Left kidney (tissue), 8 donors: ENCODE measurements around the gene DMRTC1. TPM values are rescaled to one million over a fixed set of nuclear protein-coding genes. Genes with fewer than 3 reads are reported as not detected.
"Not testable (repeated sequence)": the region's sequence is repeated elsewhere in the genome, so short reads cannot be mapped to it uniquely, and the experiment has no call there.

ENCODE experiments used
- DNase-seq: peaks from one replicate; pipeline ENCODE4 v3.0.0-alpha.2; 2013
- long read RNA-seq, 8 donors: transcript quantifications; one replicate each; lab custom pipeline, GENCODE V29; 2026
- polyA plus RNA-seq: library from polyadenylated mRNA; unstranded; fragments of 120-200 nt; gene quantifications from one replicate; pipeline ENCODE4 v1.2.1, GENCODE V29; 2013; ENCODE audit not compliant: insufficient read length

DMRTC1 gene
- polyA plus RNA-seq: not detected
- long read RNA-seq, donor 1: 0 reads
- long read RNA-seq, donor 2: 0 reads
- long read RNA-seq, donor 3: 0 reads
- long read RNA-seq, donor 4: 0 reads
- long read RNA-seq, donor 5: 0 reads
- long read RNA-seq, donor 6: 0 reads
- long read RNA-seq, donor 7: 0 reads
- long read RNA-seq, donor 8: 0 reads

- not testable (repeated sequence) for DNase-seq
Measured at GRCh38 chrX:72943819-72944169, at the start of gene DMRTC1. Gene DMRTC1 (minus strand): TSS chrX:72943837. CDS start chrX:72875694, 68,143 bp downstream.

DNA sequence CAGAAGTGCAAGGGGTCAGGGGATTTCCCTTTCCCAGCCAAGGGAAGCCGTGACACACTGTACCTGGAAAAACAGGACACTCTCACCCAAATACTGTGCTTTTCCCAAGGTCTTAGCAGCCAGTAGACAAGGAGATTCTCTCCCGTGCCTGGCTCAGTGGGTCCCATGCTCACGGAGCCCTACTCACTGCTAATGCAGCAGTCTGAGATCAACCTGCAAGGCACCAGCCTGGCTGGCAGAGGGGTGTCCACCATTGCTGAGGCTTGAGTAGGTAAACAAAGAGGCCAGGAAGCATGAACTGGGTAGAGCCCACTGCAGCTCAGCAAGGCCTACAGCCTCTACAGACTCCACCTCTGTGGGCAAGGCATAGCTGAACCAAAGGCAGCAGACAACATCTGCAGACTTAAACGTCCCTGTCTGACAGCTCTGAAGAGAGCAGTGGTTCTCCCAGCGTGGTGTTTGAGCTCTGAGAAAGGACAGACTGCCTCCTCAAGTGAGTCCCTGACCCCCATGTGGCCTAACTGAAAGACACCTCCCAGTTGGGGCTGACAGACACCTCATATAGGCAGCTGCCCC lies 37.3 kb upstream of the DMRTC1 start:
- DNase-seq: not testable (repeated sequence)

GRCh38 chrX:72974885-72975284 lies 31.2 kb upstream of the DMRTC1 start:
- not testable (repeated sequence) for DNase-seq

DNA sequence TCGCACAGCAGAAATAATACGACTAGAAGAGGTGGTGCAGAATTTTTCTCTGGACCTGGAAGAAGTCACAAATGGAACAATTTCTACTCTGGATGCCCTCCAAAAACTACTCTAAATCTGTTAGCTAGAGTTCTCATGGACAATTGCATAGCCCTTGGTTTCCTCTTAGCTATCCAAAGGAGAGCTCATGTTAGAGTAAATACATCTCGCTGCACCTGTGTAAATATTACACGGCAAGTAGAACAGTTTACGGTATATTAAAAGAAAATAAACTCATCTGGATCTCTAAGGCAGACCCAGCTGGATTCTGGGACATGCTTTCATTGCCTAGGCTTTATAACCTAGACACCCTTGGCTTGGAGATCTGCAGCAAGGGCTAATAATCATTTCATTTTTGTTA lies 28.2 kb upstream of the DMRTC1 start:
- not testable (repeated sequence) for DNase-seq

DNA sequence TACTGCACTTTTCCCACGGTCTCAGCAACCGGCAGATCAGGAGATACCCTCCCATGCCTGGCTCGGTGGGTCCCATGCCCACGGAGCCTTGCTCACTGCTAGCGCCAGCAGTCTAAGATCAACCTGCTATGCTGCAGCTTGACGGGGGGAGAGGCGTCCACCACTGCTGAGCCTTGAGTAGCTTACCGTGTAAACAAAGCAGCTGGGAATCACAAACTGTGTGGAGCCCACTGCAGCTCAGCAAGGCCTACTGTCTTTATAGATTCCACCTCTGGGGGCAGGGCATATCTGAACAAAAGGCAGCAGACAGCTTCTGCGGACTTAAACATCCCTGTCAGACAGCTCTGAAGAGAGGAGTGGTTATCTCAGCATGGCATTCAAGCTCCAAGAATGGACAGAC lies 16.3 kb upstream of the DMRTC1 start:
- not testable (repeated sequence) for DNase-seq

- DNase-seq: not testable (repeated sequence)
Measured at GRCh38 chrX:72943035-72943818, 410 bp downstream of the DMRTC1 start.

GRCh38 chrX:72942272-72942671 lies 1.4 kb downstream of the DMRTC1 start:
- not testable (repeated sequence) for DNase-seq

DNA sequence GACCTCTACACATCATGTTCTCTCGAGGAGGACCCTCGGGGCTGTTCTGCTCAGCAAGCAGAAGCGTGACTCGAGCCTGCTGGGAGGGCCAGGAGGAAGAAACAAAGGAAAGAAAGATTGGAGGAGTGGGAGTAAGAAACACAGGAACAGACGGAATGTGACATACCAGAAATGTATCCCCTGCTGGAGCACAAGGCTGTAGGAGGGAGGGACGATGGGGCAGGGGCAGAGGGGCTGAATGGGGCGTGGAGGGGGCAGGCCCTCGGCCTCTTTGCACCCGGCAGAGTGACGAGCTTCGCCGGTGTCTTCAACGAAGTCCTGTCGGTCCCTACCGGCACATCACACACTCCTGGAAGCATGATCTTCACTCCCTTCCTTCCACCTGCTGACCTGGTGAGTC lies 5.7 kb downstream of the DMRTC1 start, which contains the start of gene FAM236A:
Gene FAM236A, plus strand, starts transcription at position 301 of the 400 bp plus-strand sequence. Its CDS starts 57 bp downstream, at position 358.
- not testable (repeated sequence) for DNase-seq

DNA sequence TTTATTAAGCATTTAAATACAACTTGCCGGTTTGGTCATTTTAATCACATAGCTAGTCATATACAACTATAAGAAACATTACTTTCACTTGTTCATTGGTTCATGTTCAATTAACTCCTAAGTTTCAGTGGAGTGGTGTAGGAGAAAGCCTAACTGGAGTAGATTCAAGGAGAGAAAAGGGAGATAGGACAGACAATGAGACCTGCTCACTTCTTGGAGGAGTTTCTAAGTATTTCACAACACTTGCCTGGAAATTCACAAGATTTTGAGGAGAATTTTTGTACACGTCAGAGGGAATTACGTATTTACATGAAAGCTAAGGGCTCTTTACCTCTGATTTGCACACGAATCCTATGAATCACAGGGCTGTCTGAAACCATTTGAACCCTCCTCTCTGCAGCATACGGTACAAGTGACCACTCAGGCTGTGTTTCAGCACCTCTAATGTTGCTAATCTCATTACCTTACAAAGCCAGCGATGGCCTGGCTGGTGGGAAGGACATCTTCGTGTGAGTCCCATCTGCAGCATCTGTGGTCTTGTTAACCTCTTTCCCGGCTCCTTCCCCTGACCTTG lies 6.7 kb downstream of the DMRTC1 start:
- not testable (repeated sequence) for DNase-seq

- not testable (repeated sequence) for DNase-seq
Measured at GRCh38 chrX:72936455-72936854, 7.2 kb downstream of the DMRTC1 start.

GRCh38 chrX:72932283-72932682 lies 11.4 kb downstream of the DMRTC1 start:
- not testable (repeated sequence) for DNase-seq

DNA sequence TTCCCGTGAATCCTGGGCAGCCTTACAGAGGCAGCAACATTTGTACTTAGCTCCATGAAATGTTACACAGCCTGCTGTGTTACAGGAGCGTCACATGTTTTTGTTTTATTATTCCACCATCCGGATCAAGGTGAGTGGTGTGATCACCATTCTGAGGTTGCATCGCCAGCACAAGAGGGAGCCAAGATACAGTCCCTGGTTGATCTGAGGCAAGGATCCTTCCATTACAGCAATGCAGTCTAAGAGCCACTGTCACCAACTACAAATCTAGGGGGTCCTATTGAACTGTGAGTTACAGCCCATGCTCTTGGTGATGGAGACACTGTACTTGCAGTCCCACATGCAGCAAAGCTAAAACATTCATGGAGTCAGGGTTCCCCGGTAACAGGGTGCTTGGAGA lies 27.5 kb downstream of the DMRTC1 start:
- DNase-seq: not testable (repeated sequence)

DNA sequence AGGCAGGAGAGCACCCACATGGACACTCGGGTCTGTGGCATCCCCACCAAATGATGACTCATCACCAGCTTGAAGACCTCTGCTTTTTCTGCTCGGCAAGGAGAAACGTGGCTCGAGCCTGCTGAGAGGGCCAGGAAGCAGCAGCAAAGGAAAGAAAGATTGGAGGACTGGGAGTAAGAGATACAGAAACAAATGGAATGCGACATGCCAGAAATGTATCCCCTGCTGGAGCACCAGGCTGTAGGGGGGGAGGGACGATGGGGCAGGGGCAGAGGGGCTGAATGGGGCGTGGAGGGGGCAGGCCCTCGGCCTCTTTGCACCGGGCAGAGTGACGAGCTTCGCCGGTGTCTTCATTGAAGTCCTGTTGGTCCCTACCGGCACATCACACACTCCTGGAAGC lies 31.3 kb downstream of the DMRTC1 start, which contains the start of gene FAM236C:
Gene FAM236C, plus strand, starts transcription at position 301 of the 400 bp plus-strand sequence. CDS start 100 bp downstream, outside the sequence.
- not testable (repeated sequence) for DNase-seq

- DNase-seq: not testable (repeated sequence)
Measured at GRCh38 chrX:72889740-72890139, 53.9 kb downstream of the DMRTC1 start.

DNA sequence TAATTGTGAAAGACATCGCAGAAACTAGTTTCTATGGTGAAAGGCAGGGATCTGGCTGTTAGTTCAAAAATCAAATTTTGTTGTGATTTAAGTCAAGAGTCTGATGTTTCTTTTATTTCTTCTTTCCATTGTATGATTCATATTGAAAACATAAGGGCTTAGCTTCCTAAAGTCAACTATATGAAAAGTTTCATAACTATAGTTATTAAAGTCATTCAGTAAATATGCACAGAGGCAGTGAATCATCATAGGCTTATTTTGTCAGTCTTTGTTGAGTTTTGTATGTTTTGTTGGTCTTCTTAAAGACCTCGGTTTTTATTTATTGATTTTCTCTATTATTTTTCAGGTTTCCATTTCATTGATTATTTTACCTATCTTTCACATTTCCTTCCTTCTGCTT lies 60.7 kb downstream of the DMRTC1 start:
- DNase-seq: not testable (repeated sequence)

DNA sequence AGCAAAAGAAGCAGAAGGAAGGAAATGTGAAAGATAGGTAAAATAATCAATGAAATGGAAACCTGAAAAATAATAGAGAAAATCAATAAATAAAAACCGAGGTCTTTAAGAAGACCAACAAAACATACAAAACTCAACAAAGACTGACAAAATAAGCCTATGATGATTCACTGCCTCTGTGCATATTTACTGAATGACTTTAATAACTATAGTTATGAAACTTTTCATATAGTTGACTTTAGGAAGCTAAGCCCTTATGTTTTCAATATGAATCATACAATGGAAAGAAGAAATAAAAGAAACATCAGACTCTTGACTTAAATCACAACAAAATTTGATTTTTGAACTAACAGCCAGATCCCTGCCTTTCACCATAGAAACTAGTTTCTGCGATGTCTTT lies 106.1 kb downstream of the DMRTC1 start:
- not testable (repeated sequence) for DNase-seq

DNA sequence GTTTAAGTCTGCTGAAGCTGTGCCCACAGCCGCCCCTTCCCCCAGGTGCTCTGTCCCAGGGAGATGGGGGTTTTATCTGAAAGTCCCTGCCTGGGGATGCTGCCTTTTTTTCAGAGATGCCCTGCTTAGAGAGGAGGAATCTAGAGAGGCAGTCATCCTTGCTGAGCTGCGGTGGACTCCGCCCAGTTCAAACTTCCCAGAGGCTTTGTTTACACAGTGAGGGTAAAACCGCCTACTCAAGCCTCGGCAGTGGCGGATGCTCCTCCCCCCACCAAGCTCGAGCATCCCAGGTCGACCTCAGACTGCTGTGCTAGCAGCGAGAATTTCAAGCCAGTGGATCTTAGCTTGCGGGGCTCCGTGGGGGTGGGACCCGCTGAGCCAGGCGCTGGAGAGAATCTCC lies 112.9 kb downstream of the DMRTC1 start:
- DNase-seq: not testable (repeated sequence)

Other genes starting within 250 kb of the DMRTC1 start
- 6.7 TPM for gene PHKA1, start 229.5 kb downstream of the DMRTC1 start, polyA plus RNA-seq
- 4.9 TPM for gene DMRTC1B, start 166.9 kb downstream of the DMRTC1 start, polyA plus RNA-seq
- not detected for gene FAM236B, start 161.2 kb downstream of the DMRTC1 start, polyA plus RNA-seq
- not detected for gene FAM236D, start 135.6 kb downstream of the DMRTC1 start, polyA plus RNA-seq
- not detected for gene FAM236C, start 31.2 kb downstream of the DMRTC1 start, polyA plus RNA-seq
- gene FAM236A, start 5.6 kb downstream of the DMRTC1 start, polyA plus RNA-seq: 0.75 TPM
- not detected for gene PABPC1L2B, start 59.1 kb upstream of the DMRTC1 start, polyA plus RNA-seq
- gene PABPC1L2A, start 135.7 kb upstream of the DMRTC1 start, polyA plus RNA-seq: not detected